GM18511 (cell line): ENCODE measurements around the gene ZNF8.

Experiments
- ATAC-seq: cut with Tn5 transposase; IDR thresholded peaks from one replicate; pipeline ENCODE4 v1.9.1; 2021; ENCODE audit warnings: mild to moderate bottlenecking, moderate library complexity; ENCODE audit not compliant: unreplicated experiment

Gene ZNF8

GRCh38 chr19:58334691-58335249 lies 56.0 kb downstream of the ZNF8 start:
- no peak for ATAC-seq

- no peak for ATAC-seq
These were observed 56.9 kb downstream of the ZNF8 start for GRCh38 chr19:58335630-58336029.

- no peak for ATAC-seq
These were observed 57.5 kb downstream of the ZNF8 start for GRCh38 chr19:58336216-58336615.

- no peak for ATAC-seq
These were observed 58.1 kb downstream of the ZNF8 start for GRCh38 chr19:58336820-58337219.

GRCh38 chr19:58338336-58338735 lies 59.6 kb downstream of the ZNF8 start:
- no peak for ATAC-seq

GRCh38 chr19:58338825-58339558 lies 60.2 kb downstream of the ZNF8 start:
- no peak for ATAC-seq

GRCh38 chr19:58345558-58345957 lies 66.8 kb downstream of the ZNF8 start:
- ATAC-seq: no peak

- ATAC-seq: peak; percentile 93
These were observed 68.5 kb downstream of the ZNF8 start for GRCh38 chr19:58346961-58347929.

- ATAC-seq: peak; percentile 13
These were observed 69.3 kb downstream of the ZNF8 start for GRCh38 chr19:58348080-58348479.

- no peak for ATAC-seq
These were observed 70.8 kb downstream of the ZNF8 start for GRCh38 chr19:58349590-58349989.

GRCh38 chr19:58350001-58350861 lies 71.5 kb downstream of the ZNF8 start:
- no peak for ATAC-seq

- ATAC-seq: no peak
These were observed 72.3 kb downstream of the ZNF8 start for GRCh38 chr19:58350871-58351557.

GRCh38 chr19:58351558-58351878 lies 72.8 kb downstream of the ZNF8 start:
- ATAC-seq: no peak

GRCh38 chr19:58351990-58352755 lies 73.4 kb downstream of the ZNF8 start:
- no peak for ATAC-seq
